Liver (tissue), 9 donors: ENCODE data around the gene HPCAL1. TPM values are rescaled to one million over a fixed set of nuclear protein-coding genes. Genes with fewer than 3 reads are reported as not detected.

Experiments used
- DNase-seq: peaks from one replicate; pipeline ENCODE4 v3.0.0-alpha.2; 2017; ENCODE audit warnings: low spot score
- H3K27ac ChIP-seq, 2 donors: one replicate each; pipeline ENCODE4 v1.7.0; 2013; ENCODE audit warnings: inconsistent platforms in 2 of 2, low read length in 2 of 2, control low read depth in 1 of 2, low read depth in 1 of 2, mild to moderate bottlenecking in 1 of 2
- H3K27me3 ChIP-seq, 4 donors: one replicate each; pipeline versions ENCODE4 v1.6.1 to v1.7.0; 2013; ENCODE audit warnings: low read length in 3 of 4, inconsistent platforms in 1 of 4, mild to moderate bottlenecking in 1 of 4, moderate library complexity in 1 of 4; ENCODE audit not compliant: control insufficient read depth in 4 of 4, insufficient read depth in 4 of 4
- H3K36me3 ChIP-seq, 4 donors: one replicate each; pipeline versions ENCODE4 v1.6.1 to v1.7.0; 2013; ENCODE audit warnings: low read length in 3 of 4, mild to moderate bottlenecking in 3 of 4, low read depth in 1 of 4, moderate library complexity in 1 of 4; ENCODE audit not compliant: control insufficient read depth in 4 of 4, insufficient read depth in 3 of 4
- H3K4me1 ChIP-seq, 4 donors: one replicate each; pipeline versions ENCODE4 v1.6.1 to v1.7.0; 2013; ENCODE audit warnings: low read length in 3 of 4, mild to moderate bottlenecking in 3 of 4, moderate library complexity in 1 of 4; ENCODE audit not compliant: control insufficient read depth in 4 of 4, insufficient read depth in 4 of 4
- H3K4me3 ChIP-seq, 3 donors: one replicate each; pipeline versions ENCODE4 v1.6.1 to v1.7.0; 2013; ENCODE audit warnings: low read length in 3 of 3, control low read depth in 1 of 3, low read depth in 1 of 3, mild to moderate bottlenecking in 1 of 3
- H3K9ac ChIP-seq, 2 donors: one replicate each; pipeline ENCODE4 v1.7.0; 2013; ENCODE audit warnings: low read length in 2 of 2, mild to moderate bottlenecking in 2 of 2, moderate library complexity in 2 of 2, control low read depth in 1 of 2, low read depth in 1 of 2
- H3K9me3 ChIP-seq, 4 donors: one replicate each; pipeline versions ENCODE4 v1.6.1 to v1.7.0; 2013; ENCODE audit warnings: low read length in 3 of 4; ENCODE audit not compliant: control insufficient read depth in 4 of 4
- ATF3 ChIP-seq: IDR thresholded peaks from 2 replicates; pipeline ENCODE4 v1.6.1; 2016; ENCODE audit warnings: antibody characterized with exemption
- EGR1 ChIP-seq, 2 donors: IDR thresholded peaks; 2 replicates each; pipeline ENCODE4 v1.6.1; 2016 to 2018; ENCODE audit warnings: antibody characterized with exemption in 2 of 2, low read depth in 2 of 2
- FOXA1 ChIP-seq: IDR thresholded peaks from 2 replicates; pipeline ENCODE4 v1.6.1; 2016; ENCODE audit warnings: antibody characterized with exemption
- FOXA2 ChIP-seq: IDR thresholded peaks from 2 replicates; pipeline ENCODE4 v1.6.1; 2016; ENCODE audit warnings: antibody characterized with exemption
- GABPA ChIP-seq, 2 donors: IDR thresholded peaks in 1 of 2; conservative IDR thresholded peaks in 1 of 2; 2 replicates each; pipeline ENCODE4 v1.6.1; 2016; ENCODE audit warnings: antibody characterized with exemption in 2 of 2, mild to moderate bottlenecking in 1 of 2, moderate library complexity in 1 of 2
- HNF4A ChIP-seq, 2 donors: conservative IDR thresholded peaks; 2 replicates each; pipeline ENCODE4 v1.6.1; 2016; ENCODE audit warnings: antibody characterized with exemption in 2 of 2, mild to moderate bottlenecking in 2 of 2
- HNF4G ChIP-seq: IDR thresholded peaks from 2 replicates; pipeline ENCODE4 v1.6.1; 2016; ENCODE audit warnings: antibody characterized with exemption
- JUND ChIP-seq, 2 donors: IDR thresholded peaks; 2 replicates each; pipeline ENCODE4 v1.6.1; 2016; ENCODE audit warnings: antibody characterized with exemption in 2 of 2
- NR2F2 ChIP-seq: IDR thresholded peaks from 2 replicates; pipeline ENCODE4 v1.6.1; 2016; ENCODE audit warnings: antibody characterized with exemption
- RAD21 ChIP-seq, 2 donors: IDR thresholded peaks; 2 replicates each; pipeline ENCODE4 v1.6.1; 2016; ENCODE audit warnings: antibody characterized with exemption in 2 of 2, mild to moderate bottlenecking in 2 of 2
- REST ChIP-seq: IDR thresholded peaks from 2 replicates; pipeline ENCODE4 v1.6.1; 2016; ENCODE audit warnings: antibody characterized with exemption, mild to moderate bottlenecking
- RXRA ChIP-seq, 2 donors: IDR thresholded peaks; 2 replicates each; pipeline ENCODE4 v1.6.1; 2017 to 2018; ENCODE audit warnings: antibody characterized with exemption in 2 of 2, mild to moderate bottlenecking in 1 of 2
- SP1 ChIP-seq: IDR thresholded peaks from 2 replicates; pipeline ENCODE4 v1.6.1; 2018; ENCODE audit warnings: antibody characterized with exemption, mild to moderate bottlenecking
- YY1 ChIP-seq: IDR thresholded peaks from 2 replicates; pipeline ENCODE4 v1.6.1; 2016; ENCODE audit warnings: antibody characterized with exemption, mild to moderate bottlenecking
- WGBS: extraction: QIAGEN DNeasy Blood & Tissue Kit; methylation state at CpG from one replicate; pipeline ENCODE4 v1.1.7; 2013; 5-methylcytosine and 5-hydroxymethylcytosine counted together
- polyA plus RNA-seq, 2 donors: library from polyadenylated mRNA; stranded (reverse) in 1 of 2; unstranded in 1 of 2; fragments of 200-250 nt in 1 of 2; fragments of >200 nt in 1 of 2; fragmentation: Nextera tagmentation in 1 of 2; extraction: Ambion mirVana in 1 of 2; gene quantifications; one replicate each; pipeline versions ENCODE4 v1.2.1 to v1.2.3, GENCODE V29; 2013 to 2015
- total RNA-seq, 2 donors: library from RNA; depleted of rRNA; stranded (reverse); fragments of >200 nt; gene quantifications; one replicate each; pipeline ENCODE4 v1.2.3, GENCODE V29; 2014
- TF ChIP-seq, protein P1 (sequence below): fragments of 150-350 bp; IDR thresholded peaks from 2 replicates; pipeline ENCODE4 v1.5.1; 2017; ENCODE audit warnings: improper control_type of control experiment, low read depth, low read length; ENCODE audit not compliant: missing input control
- TF ChIP-seq, protein P2 (sequence below): IDR thresholded peaks from 2 replicates; pipeline ENCODE4 v1.6.1; 2016; ENCODE audit warnings: antibody characterized with exemption
- TF ChIP-seq, protein P3 (sequence below): IDR thresholded peaks from 2 replicates; pipeline ENCODE4 v1.6.1; 2016; ENCODE audit warnings: antibody characterized with exemption
- donor health status: healthy.
- donor health status: healthy.
- donor health status: healthy.
- donor health status: healthy.
- donor health status: healthy.

The HPCAL1 gene
- total and polyA plus RNA-seq, 4 donors = 17.3 to 27.9 (median 22.9) TPM

- WGBS = 96% methylated on average over 11 of the region's 11 CpGs
- no peak for DNase-seq
- Histone ChIP-seq H3K4me3 (no peak overlapping the region), H3K36me3 (peaks cover 11 to 70% (median 28%) of the 10 kb centered on the region in 4 donors), H3K4me1 (peaks cover 0 to 3% (median 0%) of the 10 kb centered on the region in 4 donors), H3K27me3 (no peaks in the 10 kb centered on the region), H3K27ac (no peak overlapping the region), H3K9me3 (no peaks in the 10 kb centered on the region), H3K9ac (no peak overlapping the region)
- no peak for TF ChIP-seq NR2F2
- TF ChIP-seq REST = no peak
- TF ChIP-seq, protein P1, sequence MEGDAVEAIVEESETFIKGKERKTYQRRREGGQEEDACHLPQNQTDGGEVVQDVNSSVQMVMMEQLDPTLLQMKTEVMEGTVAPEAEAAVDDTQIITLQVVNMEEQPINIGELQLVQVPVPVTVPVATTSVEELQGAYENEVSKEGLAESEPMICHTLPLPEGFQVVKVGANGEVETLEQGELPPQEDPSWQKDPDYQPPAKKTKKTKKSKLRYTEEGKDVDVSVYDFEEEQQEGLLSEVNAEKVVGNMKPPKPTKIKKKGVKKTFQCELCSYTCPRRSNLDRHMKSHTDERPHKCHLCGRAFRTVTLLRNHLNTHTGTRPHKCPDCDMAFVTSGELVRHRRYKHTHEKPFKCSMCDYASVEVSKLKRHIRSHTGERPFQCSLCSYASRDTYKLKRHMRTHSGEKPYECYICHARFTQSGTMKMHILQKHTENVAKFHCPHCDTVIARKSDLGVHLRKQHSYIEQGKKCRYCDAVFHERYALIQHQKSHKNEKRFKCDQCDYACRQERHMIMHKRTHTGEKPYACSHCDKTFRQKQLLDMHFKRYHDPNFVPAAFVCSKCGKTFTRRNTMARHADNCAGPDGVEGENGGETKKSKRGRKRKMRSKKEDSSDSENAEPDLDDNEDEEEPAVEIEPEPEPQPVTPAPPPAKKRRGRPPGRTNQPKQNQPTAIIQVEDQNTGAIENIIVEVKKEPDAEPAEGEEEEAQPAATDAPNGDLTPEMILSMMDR = no peak
- no peak for TF ChIP-seq HNF4A (conservative IDR thresholded peaks at IDR 0.05)
- TF ChIP-seq EGR1 (IDR thresholded peaks at IDR 0.05; ENCODE audit: low read depth in 2 of 2) = no peak
- no peak for TF ChIP-seq FOXA2
- TF ChIP-seq, protein P2, sequence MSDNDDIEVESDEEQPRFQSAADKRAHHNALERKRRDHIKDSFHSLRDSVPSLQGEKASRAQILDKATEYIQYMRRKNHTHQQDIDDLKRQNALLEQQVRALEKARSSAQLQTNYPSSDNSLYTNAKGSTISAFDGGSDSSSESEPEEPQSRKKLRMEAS = no peak
- TF ChIP-seq RAD21 (IDR thresholded peaks at IDR 0.05) = no peak
- TF ChIP-seq YY1 = no peak
- TF ChIP-seq, protein P3, sequence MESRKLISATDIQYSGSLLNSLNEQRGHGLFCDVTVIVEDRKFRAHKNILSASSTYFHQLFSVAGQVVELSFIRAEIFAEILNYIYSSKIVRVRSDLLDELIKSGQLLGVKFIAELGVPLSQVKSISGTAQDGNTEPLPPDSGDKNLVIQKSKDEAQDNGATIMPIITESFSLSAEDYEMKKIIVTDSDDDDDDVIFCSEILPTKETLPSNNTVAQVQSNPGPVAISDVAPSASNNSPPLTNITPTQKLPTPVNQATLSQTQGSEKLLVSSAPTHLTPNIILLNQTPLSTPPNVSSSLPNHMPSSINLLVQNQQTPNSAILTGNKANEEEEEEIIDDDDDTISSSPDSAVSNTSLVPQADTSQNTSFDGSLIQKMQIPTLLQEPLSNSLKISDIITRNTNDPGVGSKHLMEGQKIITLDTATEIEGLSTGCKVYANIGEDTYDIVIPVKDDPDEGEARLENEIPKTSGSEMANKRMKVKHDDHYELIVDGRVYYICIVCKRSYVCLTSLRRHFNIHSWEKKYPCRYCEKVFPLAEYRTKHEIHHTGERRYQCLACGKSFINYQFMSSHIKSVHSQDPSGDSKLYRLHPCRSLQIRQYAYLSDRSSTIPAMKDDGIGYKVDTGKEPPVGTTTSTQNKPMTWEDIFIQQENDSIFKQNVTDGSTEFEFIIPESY = no peak
- TF ChIP-seq HNF4G = no peak
- no peak for TF ChIP-seq GABPA (IDR thresholded peaks at IDR 0.05 in 1 of 2, conservative IDR thresholded peaks at IDR 0.05 in 1 of 2)
- TF ChIP-seq ATF3 = no peak
- TF ChIP-seq SP1 = no peak
- TF ChIP-seq RXRA (IDR thresholded peaks at IDR 0.05) = no peak
- no peak for TF ChIP-seq FOXA1
- TF ChIP-seq JUND (IDR thresholded peaks at IDR 0.05) = no peak
Observed at GRCh38 chr2:10424051-10424450, 121.3 kb downstream of the HPCAL1 start.
